ENCODE results near the gene SOX11.
"Not testable (repeated sequence)": the region's sequence is repeated elsewhere in the genome, so short reads cannot be mapped to it uniquely, and the experiment has no call there.

The SOX11 gene

GRCh38 chr2:5665066-5665465 lies 27.1 kb upstream of the SOX11 start:
- Histone ChIP-seq H3K9ac (ENCODE audit: low read length) (no peak overlapping the region), H3F3A (ENCODE audit: insufficient read depth, low read length) (no peaks in the 10 kb centered on the region), H3K4me2 (ENCODE audit: low read length) (no peak overlapping the region), H3K79me2 (ENCODE audit: insufficient read depth, low read length) (no peaks in the 10 kb centered on the region), H3K9me3 (ENCODE audit: low read length) (no peaks in the 10 kb centered on the region), H4K20me1 (ENCODE audit: insufficient read depth, low read length) (no peaks in the 10 kb centered on the region), H2AFZ (ENCODE audit: low read length) (no peak overlapping the region), H3K27me3 (ENCODE audit: insufficient read depth, low read length) (0 out of 2 replicates have a peak, but pooled peaks cover 4% of the 10 kb centered on the region), H3K4me1 (ENCODE audit: insufficient read depth, low read length, severe bottlenecking) (no peaks in the 10 kb centered on the region), H3K4me3 (ENCODE audit: low read depth, low read length, poor library complexity, severe bottlenecking) (no peak overlapping the region), H3K9me2 (ENCODE audit: low read depth, low read length) (no peaks in the 10 kb centered on the region), H3K36me3 (ENCODE audit: insufficient read depth, low read length) (no peaks in the 10 kb centered on the region), H3K27ac (ENCODE audit: low read depth, low read length, poor library complexity, severe bottlenecking) (no peak overlapping the region)
- no peak for TF ChIP-seq EZH2 (IDR thresholded peaks at IDR 0.05; ENCODE audit: borderline replicate concordance, low read length)
- no peak for TF ChIP-seq CTCF (IDR thresholded peaks at IDR 0.05; ENCODE audit: low read length)

- Histone ChIP-seq H3K9me3 (ENCODE audit: low read length) (no peaks in the 10 kb centered on the region), H3K27ac (ENCODE audit: low read depth, low read length, poor library complexity, severe bottlenecking) (no peak overlapping the region), H3F3A (ENCODE audit: insufficient read depth, low read length) (no peaks in the 10 kb centered on the region), H4K20me1 (ENCODE audit: insufficient read depth, low read length) (no peaks in the 10 kb centered on the region), H2AFZ (ENCODE audit: low read length) (no peak overlapping the region), H3K4me3 (ENCODE audit: low read depth, low read length, poor library complexity, severe bottlenecking) (no peak overlapping the region), H3K79me2 (ENCODE audit: insufficient read depth, low read length) (no peaks in the 10 kb centered on the region), H3K27me3 (ENCODE audit: insufficient read depth, low read length) (0 out of 2 replicates have a peak, but pooled peaks cover 6% of the 10 kb centered on the region), H3K36me3 (ENCODE audit: insufficient read depth, low read length) (no peaks in the 10 kb centered on the region), H3K9ac (ENCODE audit: low read length) (no peak overlapping the region), H3K4me2 (ENCODE audit: low read length) (no peak overlapping the region), H3K4me1 (ENCODE audit: insufficient read depth, low read length, severe bottlenecking) (no peaks in the 10 kb centered on the region), H3K9me2 (ENCODE audit: low read depth, low read length) (no peaks in the 10 kb centered on the region)
- TF ChIP-seq CTCF (IDR thresholded peaks at IDR 0.05; ENCODE audit: low read length) (no peak), EZH2 (IDR thresholded peaks at IDR 0.05; ENCODE audit: borderline replicate concordance, low read length) (no peak)
Measured at GRCh38 chr2:5666798-5667197, 25.4 kb upstream of the SOX11 start.

GRCh38 chr2:5667655-5668054 lies 24.5 kb upstream of the SOX11 start:
- H4K20me1 ChIP-seq (ENCODE audit: insufficient read depth, low read length); H3K4me3 ChIP-seq (ENCODE audit: low read depth, low read length, poor library complexity, severe bottlenecking); H3K9me2 ChIP-seq (ENCODE audit: low read depth, low read length); H3K4me2 ChIP-seq (ENCODE audit: low read length); H2AFZ ChIP-seq (ENCODE audit: low read length); H3K79me2 ChIP-seq (ENCODE audit: insufficient read depth, low read length); H3K9me3 ChIP-seq (ENCODE audit: low read length); H3K27ac ChIP-seq (ENCODE audit: low read depth, low read length, poor library complexity, severe bottlenecking); H3K36me3 ChIP-seq (ENCODE audit: insufficient read depth, low read length); H3K9ac ChIP-seq (ENCODE audit: low read length); H3K27me3 ChIP-seq (ENCODE audit: insufficient read depth, low read length); H3F3A ChIP-seq (ENCODE audit: insufficient read depth, low read length); H3K4me1 ChIP-seq (ENCODE audit: insufficient read depth, low read length, severe bottlenecking): not testable (repeated sequence)

GRCh38 chr2:5668682-5669250 lies 23.4 kb upstream of the SOX11 start:
- H4K20me1 ChIP-seq (ENCODE audit: insufficient read depth, low read length) = no peaks in the 10 kb centered on the region
- no peak overlapping the region for H3K4me2 ChIP-seq (ENCODE audit: low read length)
- no peak overlapping the region for H3K4me3 ChIP-seq (ENCODE audit: low read depth, low read length, poor library complexity, severe bottlenecking)
- no peak overlapping the region for H3K9ac ChIP-seq (ENCODE audit: low read length)
- H3K9me2 ChIP-seq (ENCODE audit: low read depth, low read length) = no peaks in the 10 kb centered on the region
- 0 out of 2 replicates have a peak, but pooled peaks cover 6% of the 10 kb centered on the region for H3K27me3 ChIP-seq (ENCODE audit: insufficient read depth, low read length)
- H3K36me3 ChIP-seq (ENCODE audit: insufficient read depth, low read length) = no peaks in the 10 kb centered on the region
- no peaks in the 10 kb centered on the region for H3K9me3 ChIP-seq (ENCODE audit: low read length)
- H3K27ac ChIP-seq (ENCODE audit: low read depth, low read length, poor library complexity, severe bottlenecking) = no peak overlapping the region
- H3K79me2 ChIP-seq (ENCODE audit: insufficient read depth, low read length) = no peaks in the 10 kb centered on the region
- TF ChIP-seq EZH2 (IDR thresholded peaks at IDR 0.05; ENCODE audit: borderline replicate concordance, low read length) (no peak), CTCF (IDR thresholded peaks at IDR 0.05; ENCODE audit: low read length) (no peak)
- no peaks in the 10 kb centered on the region for H3F3A ChIP-seq (ENCODE audit: insufficient read depth, low read length)
- no peak overlapping the region for H2AFZ ChIP-seq (ENCODE audit: low read length)
- H3K4me1 ChIP-seq (ENCODE audit: insufficient read depth, low read length, severe bottlenecking) = no peaks in the 10 kb centered on the region
